GM06990 (cell line): ENCODE results near the gene ERFL.

Experiments
- DNase-seq: peaks from one replicate; pipeline ENCODE4 v3.0.0-alpha.2; 2011; ENCODE audit not compliant: insufficient read length; ENCODE audit errors: extremely low read depth
- H3K27me3 ChIP-seq: replicated peaks from 2 replicates; pipeline ENCODE4 v1.6.0; 2011; ENCODE audit warnings: low read length; ENCODE audit not compliant: control insufficient read depth, insufficient read depth
- H3K36me3 ChIP-seq: 2 replicates; pipeline ENCODE4 v1.5.1; 2011; ENCODE audit warnings: low read length; ENCODE audit not compliant: control insufficient read depth, insufficient read depth
- H3K4me3 ChIP-seq: replicated peaks from 2 replicates; pipeline ENCODE4 v1.5.1; 2011; ENCODE audit warnings: low read depth, mild to moderate bottlenecking, control low read depth, low read length
- CTCF ChIP-seq: IDR thresholded peaks from 2 replicates; pipeline ENCODE4 v1.5.1; 2011; ENCODE audit warnings: low read length, control low read depth, mild to moderate bottlenecking, inconsistent platforms; ENCODE audit not compliant: insufficient read depth, poor library complexity, severe bottlenecking

ERFL gene

GRCh38 chr19:41924151-41925145 lies 3.8 kb downstream of the ERFL start:
- no peaks in the 10 kb centered on the region; the same call in none of the 2 replicates for H3K27me3 ChIP-seq

GRCh38 chr19:41923045-41923788 lies 5.0 kb downstream of the ERFL start:
- no peak for DNase-seq
- no peaks in the 10 kb centered on the region; the same call in none of the 2 replicates for H3K27me3 ChIP-seq
- H3K36me3 ChIP-seq: no peaks in the 10 kb centered on the region
- H3K4me3 ChIP-seq: no peak overlapping the region
- TF ChIP-seq CTCF: no peak

More at GRCh38 chr19:41924151-41925145, 3.8 kb downstream of the ERFL start:
- Histone ChIP-seq H3K4me3 (no peak overlapping the region), H3K36me3 (no peaks in the 10 kb centered on the region)
- no peak for DNase-seq
- no peak for TF ChIP-seq CTCF

DNA sequence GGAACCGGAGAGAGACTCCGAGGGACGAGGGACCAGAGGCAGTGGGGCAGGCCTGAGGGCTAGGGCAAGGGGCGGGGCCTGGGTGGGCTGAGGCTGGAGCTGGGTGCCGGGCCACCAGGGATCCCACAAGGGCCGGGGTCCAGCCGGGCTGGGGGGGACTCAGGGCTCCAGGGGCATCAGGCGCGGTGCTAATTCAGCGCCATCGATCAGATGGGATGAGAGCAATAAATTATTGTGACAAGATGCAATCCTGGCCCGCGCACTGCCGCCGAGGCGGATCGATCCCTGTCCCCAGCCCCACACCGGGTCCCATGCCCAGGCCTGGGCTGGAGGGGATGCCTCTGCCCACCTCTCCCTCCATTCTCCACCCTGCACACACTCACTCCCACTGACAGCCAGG lies 5.7 kb downstream of the ERFL start:
- no peak overlapping the region for H3K4me3 ChIP-seq
- no peak for DNase-seq
- no peak for TF ChIP-seq CTCF
- no peaks in the 10 kb centered on the region for H3K36me3 ChIP-seq
- H3K27me3 ChIP-seq: no peaks in the 10 kb centered on the region; the same call in none of the 2 replicates

DNA sequence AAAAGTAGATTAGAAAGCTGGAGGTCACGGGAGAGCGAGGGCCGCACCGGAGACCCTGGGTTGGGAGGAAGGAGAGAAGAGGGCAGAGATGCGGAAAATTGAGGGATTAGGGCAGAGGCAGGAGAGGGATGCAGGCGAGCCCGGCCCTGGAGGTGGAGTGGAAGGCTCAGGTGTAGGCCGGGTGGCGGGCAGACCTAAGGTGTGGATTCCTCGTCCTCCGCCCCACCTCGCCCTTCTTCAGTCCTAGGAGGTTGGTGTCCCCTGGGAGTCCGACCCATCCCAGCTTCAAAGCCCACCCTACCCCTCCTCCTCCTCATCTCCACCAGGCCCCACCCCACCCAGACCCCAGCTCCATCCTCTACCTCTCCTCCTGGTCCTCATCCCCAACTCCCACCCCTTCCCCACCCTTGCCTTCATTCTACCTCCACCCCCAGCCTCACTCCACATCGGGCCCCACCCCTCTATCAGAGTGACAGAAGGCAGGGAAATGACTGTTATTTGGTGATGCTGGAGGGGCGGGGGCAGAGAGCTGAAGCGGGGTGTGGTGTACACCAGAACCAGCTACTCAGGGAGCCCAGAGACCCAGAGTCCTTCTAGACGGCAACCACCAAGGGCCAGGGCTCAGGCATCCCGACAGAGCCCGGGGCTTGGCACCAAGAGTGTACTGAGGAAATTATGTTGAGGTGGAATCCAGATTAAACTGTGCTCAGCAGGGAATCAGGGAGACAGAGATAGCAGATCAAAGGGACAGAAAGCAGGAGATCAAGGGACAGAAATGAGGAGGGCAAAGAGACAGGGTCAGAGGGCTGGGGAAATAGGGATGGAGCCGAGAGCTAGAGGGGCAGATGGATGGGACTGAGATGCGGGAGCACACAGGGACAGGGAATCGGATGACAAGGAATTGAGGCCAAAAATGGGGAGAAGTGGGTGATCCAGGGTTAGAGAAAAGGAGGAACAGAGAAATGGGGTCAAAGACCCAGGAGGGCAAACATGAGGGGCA lies 6.4 kb downstream of the ERFL start:
- TF ChIP-seq CTCF: no peak
- no peaks in the 10 kb centered on the region; the same call in 1 of the 2 replicates for H3K27me3 ChIP-seq

More for the DNA sequence above, 6.4 kb downstream of the ERFL start:
- no peaks in the 10 kb centered on the region for H3K36me3 ChIP-seq
- H3K4me3 ChIP-seq: no peak overlapping the region
- DNase-seq: no peak
